Kidney epithelial cell (primary cell): ENCODE measurements around the gene PROS1. TPM values are rescaled to one million over a fixed set of nuclear protein-coding genes. Genes with fewer than 3 reads are reported as not detected.
"Not testable (repeated sequence)": the region's sequence is repeated elsewhere in the genome, so short reads cannot be mapped to it uniquely, and the experiment has no call there.

ENCODE experiments used
- DNase-seq: peaks from one replicate; pipeline ENCODE4 v3.0.0-alpha.2; 2010; ENCODE audit warnings: low read depth
- H3K27me3 ChIP-seq: 2 replicates; pipeline ENCODE4 v1.6.0; 2011; ENCODE audit warnings: low read length; ENCODE audit not compliant: control insufficient read depth, insufficient read depth
- H3K36me3 ChIP-seq: 2 replicates; pipeline ENCODE4 v1.5.1; 2011; ENCODE audit warnings: low read length; ENCODE audit not compliant: control insufficient read depth, insufficient read depth
- H3K4me3 ChIP-seq: 2 replicates; pipeline ENCODE4 v1.5.1; 2011; ENCODE audit warnings: low read depth, mild to moderate bottlenecking, control low read depth, low read length
- CTCF ChIP-seq: IDR thresholded peaks from 2 replicates; pipeline ENCODE4 v1.5.1; 2011; ENCODE audit warnings: mild to moderate bottlenecking, moderate library complexity, low read length, control low read depth, inconsistent platforms; ENCODE audit not compliant: insufficient read depth, poor library complexity, severe bottlenecking
- total RNA-seq: library from RNA; depleted of rRNA; stranded (reverse); fragments of >200 nt; gene quantifications from 2 replicates; pipeline ENCODE4 v1.2.3, GENCODE V29; 2015

The PROS1 gene
- total RNA-seq, 1 donor from 2014 or later = 14.1 TPM

GRCh38 chr3:93904568-93904967 is 69.1 kb downstream of the PROS1 start:
- Histone ChIP-seq H3K36me3 (no peaks in the 10 kb centered on the region), H3K4me3 (no peak overlapping the region), H3K27me3 (no peaks in the 10 kb centered on the region)
- DNase-seq = no peak
- TF ChIP-seq CTCF = no peak

- H3K4me3 ChIP-seq, H3K36me3 ChIP-seq, DNase-seq, H3K27me3 ChIP-seq: not testable (repeated sequence)
These were observed 95.3 kb downstream of the PROS1 start for GRCh38 chr3:93878250-93879017.

- DNase-seq = not testable (repeated sequence)
These were observed 96.3 kb downstream of the PROS1 start for GRCh38 chr3:93877427-93877826.

GRCh38 chr3:93873412-93873811 is 100.3 kb downstream of the PROS1 start:
- not testable (repeated sequence) for H3K4me3 ChIP-seq, H3K27me3 ChIP-seq, H3K36me3 ChIP-seq, DNase-seq

More at GRCh38 chr3:93877427-93877826, 96.3 kb downstream of the PROS1 start:
- H3K4me3 ChIP-seq, H3K27me3 ChIP-seq, H3K36me3 ChIP-seq: not testable (repeated sequence)

- no peak for TF ChIP-seq CTCF
- DNase-seq = no peak
These were observed 106.3 kb downstream of the PROS1 start for GRCh38 chr3:93867425-93867824.

GRCh38 chr3:93861017-93861416 is 112.7 kb downstream of the PROS1 start:
- DNase-seq = no peak
- Histone ChIP-seq H3K36me3 (no peaks in the 10 kb centered on the region), H3K4me3 (no peak overlapping the region), H3K27me3 (no peaks in the 10 kb centered on the region)
- TF ChIP-seq CTCF = no peak

More at GRCh38 chr3:93867425-93867824, 106.3 kb downstream of the PROS1 start:
- no peaks in the 10 kb centered on the region for H3K27me3 ChIP-seq
- H3K4me3 ChIP-seq = no peak overlapping the region
- no peaks in the 10 kb centered on the region for H3K36me3 ChIP-seq

GRCh38 chr3:93855401-93855800 is 118.3 kb downstream of the PROS1 start:
- TF ChIP-seq CTCF = no peak
- Histone ChIP-seq H3K36me3 (no peaks in the 10 kb centered on the region), H3K4me3 (no peak overlapping the region), H3K27me3 (no peaks in the 10 kb centered on the region)
- no peak for DNase-seq

- not testable (repeated sequence) for H3K27me3 ChIP-seq, H3K4me3 ChIP-seq, DNase-seq, H3K36me3 ChIP-seq
These were observed 121.5 kb downstream of the PROS1 start for GRCh38 chr3:93852228-93852627.
